Superior temporal gyrus (tissue), 1 donor: ENCODE data around the gene TTBK1.
"Not testable (repeated sequence)": the region's sequence is repeated elsewhere in the genome, so short reads cannot be mapped to it uniquely, and the experiment has no call there.

ENCODE experiments used
- DNase-seq: peaks from one replicate; pipeline ENCODE4 v3.0.0-alpha.2; 2016; ENCODE audit errors: extremely low spot score

The TTBK1 gene

DNA sequence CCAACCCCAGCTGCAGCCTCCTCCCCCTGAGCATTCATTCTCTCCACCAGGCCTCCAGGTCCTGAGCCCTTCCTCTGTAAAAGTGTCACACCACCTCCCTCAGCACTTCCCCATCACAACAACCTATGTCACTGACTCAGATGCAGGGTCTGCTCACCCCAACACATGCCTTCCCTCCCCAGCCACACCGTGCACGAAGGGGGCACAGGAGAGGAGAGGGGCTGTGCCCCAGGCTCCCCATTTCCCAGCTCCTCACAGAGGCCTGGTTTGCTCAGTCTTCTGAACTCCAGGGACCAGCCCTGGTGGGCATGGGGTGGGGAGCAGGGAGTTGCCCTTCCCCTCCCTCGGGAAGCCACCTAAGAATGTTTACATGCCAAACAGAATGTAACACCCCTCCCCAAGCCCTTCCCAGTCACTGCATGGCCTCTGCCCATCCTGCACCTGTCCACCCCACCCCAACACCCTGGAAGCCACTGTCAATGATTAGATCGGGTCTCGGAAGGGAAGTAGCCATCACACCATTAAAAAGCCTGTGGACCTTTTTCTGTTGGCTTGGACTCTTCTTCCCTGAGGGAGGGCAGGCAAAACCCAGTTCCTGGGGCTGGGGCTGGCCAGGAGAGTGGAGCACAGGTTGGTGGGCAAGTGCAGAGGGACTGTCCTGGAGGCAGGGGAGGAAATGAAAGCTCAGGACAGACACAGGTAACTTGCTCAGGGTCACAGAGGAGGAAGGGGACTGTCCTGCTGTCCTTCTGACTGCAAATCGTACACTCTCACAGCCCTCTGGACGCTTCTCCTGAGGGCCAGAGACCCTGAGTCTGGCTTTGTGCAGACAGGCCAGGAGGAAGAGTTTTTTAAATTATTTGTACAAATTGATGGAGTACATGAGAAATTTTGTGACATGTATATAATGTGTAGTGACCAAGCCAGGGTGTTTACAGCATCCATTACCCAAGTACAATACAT is 44.7 kb downstream of the TTBK1 start:
- no peak for DNase-seq

DNA sequence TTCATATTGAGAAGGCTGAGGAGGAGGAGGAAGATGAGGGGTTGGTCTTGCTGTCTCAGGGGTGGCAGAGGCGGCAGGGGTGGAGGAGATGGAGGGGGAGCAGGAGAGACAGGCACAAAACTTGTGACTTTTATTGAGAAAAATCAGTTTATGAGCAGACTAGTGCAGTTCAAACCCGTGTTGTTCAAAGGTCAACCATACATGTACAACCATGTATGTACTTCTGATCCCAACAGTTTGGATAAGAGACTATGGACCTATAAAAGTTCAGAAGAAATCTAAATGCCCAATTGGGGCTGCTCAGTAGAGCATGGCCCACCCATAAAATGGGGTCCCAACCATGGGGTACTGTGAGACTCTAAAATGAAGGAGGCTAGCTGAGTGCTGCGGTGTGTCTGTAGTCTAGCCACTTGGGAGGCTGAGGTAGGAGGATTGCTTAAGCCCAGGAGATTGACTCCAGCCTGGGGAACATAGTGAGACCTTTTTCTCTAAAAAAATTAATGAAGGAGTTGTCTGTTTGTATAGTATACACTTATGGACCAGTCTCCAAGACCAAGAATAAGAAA is 47.1 kb downstream of the TTBK1 start:
- DNase-seq: no peak

DNA sequence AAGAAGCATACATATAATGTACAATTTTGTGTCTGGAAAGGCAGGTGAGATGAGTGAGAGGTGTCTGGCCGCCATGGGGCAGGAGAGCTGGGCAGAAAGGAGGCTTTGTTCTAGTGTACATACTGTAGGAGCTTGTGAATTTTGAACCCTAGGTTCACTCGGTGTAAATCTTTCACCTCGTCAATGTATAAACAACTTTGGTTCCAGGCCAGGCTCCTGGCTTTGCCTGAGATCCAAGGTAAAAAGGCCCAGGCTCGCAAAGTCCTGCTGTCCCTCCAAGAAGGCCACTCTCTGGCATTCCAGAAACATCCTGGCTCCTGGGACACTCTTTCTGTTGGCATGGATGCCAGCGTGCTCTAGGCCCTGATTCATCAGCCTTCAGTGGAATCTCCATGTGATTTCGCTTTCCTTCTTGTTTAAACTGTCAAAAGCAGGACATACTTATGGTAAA is 47.6 kb downstream of the TTBK1 start:
- no peak for DNase-seq

DNA sequence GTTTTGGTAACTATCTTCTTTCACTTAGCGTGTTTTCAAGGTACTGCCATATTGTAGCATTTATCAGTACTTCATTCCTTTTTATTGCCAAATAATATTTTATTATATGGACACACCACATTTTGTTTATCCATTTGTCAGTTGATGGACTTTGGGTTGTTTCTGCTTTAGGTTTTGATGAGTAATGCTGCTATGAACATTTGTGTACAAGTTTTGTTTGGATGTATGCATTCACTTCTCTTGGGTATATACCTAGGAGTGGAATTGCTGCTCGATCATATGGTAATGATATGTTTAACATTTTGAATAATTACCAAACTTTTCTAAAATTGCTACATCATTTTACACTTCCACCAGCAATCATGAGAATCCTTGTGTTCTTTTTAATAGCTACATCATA is 48.4 kb downstream of the TTBK1 start:
- no peak for DNase-seq

DNA sequence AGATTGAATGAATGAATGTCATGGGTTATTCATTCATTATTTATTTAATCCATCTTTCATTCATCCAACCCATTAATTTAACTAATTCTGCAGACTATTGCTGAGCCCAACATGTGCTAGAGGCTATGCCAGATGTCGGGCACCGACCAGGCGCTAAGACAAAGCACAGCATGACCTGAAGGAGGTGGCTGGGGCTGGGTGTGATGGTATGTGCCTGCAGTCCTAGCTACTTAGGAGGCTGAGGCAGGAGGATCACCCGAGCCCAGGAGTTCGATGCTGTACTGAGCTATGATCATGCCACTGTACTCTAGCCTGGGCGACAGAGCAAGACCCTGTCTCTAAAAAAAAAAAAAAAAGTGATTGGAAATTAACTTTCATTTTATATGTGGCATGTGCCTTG is 49.1 kb downstream of the TTBK1 start:
- no peak for DNase-seq

DNA sequence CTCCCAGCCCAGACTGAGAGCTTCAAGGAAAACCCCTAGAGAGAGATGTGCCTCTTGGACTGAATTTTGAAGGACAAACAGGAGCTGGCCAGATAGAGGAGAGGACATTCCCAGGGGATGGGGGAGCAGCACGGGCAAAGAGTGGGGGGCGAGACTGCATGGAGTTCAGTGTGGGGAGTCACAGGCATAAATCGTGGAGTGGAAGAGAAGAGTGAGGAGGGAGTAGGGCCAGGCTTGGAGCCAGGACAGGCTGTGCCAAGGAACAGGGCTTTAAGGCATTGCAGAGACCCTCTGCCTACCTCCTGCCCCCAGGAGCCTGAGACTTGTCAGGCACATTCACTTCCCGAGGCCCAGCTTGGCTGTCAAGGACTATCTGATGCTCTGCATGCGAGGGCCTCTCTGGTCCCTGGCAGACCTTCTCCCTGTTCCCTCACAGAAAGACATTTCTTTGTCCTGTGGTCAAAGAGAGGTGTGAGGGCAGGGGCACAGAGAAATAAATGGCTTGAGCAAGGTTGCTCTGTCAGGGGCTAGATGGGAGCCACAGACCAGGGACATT is 49.6 kb downstream of the TTBK1 start:
- DNase-seq: no peak

DNA sequence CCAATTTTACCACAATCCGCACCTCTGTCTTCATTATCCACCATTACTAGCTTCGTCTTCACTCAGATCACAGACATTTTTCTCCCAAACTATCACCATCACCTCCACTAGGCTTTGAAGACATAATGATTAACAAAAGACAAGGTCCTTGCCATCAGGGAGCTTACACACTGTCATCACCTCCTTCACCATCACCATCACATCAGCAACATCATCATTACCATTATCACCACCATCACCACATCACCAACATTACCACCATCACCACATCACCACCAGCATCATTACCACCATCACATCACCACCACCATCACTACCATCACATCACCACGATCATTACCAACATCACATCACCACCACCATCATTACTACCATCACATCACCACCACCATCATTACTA is 50.4 kb downstream of the TTBK1 start:
- DNase-seq: no peak

DNA sequence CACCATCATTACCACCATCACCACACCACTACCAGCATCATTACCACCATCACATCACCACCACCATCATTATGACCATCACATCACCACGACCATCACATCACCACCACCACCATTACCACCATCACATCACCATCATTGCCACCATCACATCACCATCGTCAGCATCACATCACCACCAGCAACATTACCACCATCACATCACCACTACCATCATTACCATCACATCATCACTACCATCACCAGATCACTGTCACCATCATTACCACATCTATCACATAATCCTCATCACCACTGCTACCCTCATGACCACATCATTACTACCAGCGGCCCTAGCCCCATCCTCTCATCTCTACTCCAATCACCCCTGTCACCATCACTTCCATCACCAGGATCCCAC is 51.3 kb downstream of the TTBK1 start:
- no peak for DNase-seq

DNA sequence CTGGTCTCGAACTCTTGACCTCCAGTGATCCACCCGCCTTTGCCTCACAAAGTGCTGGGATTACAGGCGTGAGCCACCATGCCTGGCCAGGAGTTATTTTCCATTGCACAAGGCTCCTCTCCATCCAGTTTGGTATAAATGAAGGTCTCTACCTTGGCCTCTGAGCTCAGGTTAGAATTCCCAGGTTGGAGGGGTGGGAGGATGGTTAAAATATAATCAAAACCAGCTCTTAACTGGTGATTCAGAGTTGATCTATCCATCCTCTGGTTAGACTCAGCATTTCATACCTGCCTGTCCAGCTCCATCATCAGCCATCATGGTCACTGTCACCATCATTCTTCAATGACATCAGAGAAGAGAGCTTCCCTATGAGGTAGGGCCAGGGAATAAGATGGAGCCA is 52.2 kb downstream of the TTBK1 start:
- no peak for DNase-seq

DNA sequence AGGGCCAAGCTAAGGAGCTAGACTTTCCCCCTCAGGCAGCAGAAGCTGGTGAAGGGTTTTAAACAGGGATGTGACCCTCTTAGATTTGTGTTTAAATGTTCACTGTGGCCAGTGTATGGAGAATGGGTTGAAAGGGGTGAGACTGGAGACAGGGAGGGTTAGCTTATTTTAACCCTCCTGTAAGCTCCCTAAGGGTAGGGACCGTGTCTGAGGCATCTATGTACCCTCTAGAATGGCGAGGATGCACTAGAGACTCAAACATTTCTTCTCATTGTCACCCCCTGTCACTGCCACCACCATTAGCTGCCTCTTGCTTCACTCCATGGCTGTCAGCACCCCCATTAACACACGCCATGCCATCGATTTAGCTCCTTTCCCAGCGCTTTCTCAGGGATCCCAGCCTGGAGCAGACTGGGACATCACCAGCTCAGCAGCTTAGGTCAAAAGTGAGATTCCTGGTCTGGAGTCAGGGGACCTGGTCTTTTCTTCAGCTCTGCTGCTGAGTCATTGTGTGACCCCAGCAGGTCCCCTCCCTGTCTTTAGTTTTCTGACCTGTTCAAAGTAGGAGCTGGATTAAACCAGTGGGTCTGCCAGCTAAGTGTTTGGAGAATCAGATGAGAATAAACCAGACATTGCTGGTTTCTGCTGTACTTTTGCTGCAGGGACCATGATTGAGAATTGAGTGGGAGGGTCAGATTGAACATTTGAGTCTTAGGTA is 53.7 kb downstream of the TTBK1 start:
- no peak for DNase-seq

DNA sequence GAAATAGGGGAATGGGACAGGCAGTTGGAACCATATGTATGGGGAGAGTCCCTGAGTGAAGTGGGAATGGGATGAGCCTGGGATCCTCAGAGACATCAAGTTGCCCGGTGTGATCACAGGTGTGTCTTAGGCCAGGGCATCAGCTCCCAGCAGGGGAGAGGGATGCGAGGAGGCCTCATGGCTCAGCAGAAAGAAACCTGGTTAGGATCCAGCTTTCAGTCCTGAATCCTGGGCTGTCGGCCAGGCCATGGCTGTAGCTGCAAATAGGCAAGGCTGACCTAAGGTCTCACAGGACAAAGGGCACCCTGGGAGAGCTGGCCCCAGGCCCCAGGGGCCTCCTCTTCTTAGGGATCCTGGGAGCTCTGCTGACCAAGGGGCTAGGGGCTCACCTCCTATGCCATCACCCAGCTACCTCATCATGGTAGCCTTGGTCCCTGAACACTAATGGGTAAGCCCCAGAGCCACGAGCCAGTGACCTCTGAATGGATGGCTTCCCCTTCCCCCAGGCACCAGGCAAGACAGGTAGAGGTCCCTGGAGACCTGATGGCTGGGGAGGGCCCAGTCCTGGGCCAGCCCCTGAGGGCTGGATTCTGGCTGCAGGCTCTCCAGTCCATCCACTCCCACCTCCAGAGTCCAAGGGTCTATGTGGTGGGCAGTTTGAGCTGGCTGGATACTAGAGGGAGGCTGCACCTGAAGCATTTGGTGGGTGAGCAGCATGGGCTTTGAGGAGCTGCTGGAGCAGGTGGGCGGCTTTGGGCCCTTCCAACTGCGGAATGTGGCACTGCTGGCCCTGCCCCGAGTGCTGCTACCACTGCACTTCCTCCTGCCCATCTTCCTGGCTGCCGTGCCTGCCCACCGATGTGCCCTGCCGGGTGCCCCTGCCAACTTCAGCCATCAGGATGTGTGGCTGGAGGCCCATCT is 54.6 kb downstream of the TTBK1 start, which contains the start of gene SLC22A7:
Gene SLC22A7, plus strand, starts transcription at position 617 of the 921 bp plus-strand sequence. Its CDS starts 99 bp downstream, at position 716.
- no peak for DNase-seq

DNA sequence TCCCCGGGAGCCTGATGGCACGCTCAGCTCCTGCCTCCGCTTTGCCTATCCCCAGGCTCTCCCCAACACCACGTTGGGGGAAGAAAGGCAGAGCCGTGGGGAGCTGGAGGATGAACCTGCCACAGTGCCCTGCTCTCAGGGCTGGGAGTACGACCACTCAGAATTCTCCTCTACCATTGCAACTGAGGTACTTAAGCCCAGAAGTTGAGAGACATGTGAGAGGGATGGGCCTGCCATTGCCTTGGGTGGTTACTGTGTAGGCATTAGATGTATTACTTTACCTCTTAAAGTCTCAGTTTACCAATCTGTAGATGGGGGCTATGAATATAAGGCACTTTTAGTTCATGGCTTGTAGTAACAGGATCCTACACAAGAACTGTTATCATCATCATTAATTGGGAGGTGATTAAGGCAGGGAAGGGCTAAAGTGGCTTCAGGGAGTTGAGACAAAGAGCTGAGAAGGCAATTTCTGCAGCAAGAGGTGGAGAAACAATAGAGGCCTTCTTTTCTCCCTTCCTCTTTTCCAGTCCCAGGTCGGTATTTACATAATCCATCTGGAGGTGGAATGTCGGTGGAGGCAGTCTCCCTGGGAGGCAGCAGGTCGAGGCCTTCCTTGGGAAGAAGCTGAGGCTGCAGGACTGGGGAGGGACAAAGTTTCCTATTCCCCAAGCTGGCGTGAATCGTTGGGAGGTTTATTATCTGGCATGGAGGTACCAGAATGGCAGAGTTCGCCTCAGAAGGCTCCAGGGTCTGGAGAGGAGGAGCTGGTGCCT is 55.5 kb downstream of the TTBK1 start:
- DNase-seq: no peak

DNA sequence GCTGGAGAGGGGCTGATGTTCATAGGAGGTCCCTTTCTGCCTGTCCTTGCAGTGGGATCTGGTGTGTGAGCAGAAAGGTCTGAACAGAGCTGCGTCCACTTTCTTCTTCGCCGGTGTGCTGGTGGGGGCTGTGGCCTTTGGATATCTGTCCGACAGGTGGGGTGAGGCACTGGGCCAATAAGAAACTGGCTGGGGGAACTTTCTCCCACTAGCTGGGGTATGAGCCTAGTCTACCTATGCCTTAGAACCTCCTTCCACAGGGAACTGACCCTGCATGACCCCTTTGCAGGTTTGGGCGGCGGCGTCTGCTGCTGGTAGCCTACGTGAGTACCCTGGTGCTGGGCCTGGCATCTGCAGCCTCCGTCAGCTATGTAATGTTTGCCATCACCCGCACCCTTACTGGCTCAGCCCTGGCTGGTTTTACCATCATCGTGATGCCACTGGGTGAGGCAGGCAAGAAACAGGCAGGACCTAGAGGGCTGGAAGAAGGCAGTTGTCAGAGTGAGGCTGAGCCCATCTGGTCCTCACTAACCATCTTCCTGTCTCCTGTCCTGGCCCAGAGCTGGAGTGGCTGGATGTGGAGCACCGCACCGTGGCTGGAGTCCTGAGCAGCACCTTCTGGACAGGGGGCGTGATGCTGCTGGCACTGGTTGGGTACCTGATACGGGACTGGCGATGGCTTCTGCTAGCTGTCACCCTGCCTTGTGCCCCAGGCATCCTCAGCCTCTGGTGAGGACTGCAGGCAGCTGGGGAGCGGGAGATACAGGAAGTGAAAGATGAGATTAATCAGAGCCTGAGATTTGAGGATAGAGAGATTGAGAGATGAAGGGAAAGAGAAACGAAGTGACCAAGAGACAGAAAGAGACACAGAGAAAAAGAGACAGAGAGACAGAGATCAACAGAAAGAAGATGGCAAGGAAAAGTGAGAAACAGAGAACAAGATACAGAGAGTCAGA is 56.3 kb downstream of the TTBK1 start:
- no peak for DNase-seq

DNA sequence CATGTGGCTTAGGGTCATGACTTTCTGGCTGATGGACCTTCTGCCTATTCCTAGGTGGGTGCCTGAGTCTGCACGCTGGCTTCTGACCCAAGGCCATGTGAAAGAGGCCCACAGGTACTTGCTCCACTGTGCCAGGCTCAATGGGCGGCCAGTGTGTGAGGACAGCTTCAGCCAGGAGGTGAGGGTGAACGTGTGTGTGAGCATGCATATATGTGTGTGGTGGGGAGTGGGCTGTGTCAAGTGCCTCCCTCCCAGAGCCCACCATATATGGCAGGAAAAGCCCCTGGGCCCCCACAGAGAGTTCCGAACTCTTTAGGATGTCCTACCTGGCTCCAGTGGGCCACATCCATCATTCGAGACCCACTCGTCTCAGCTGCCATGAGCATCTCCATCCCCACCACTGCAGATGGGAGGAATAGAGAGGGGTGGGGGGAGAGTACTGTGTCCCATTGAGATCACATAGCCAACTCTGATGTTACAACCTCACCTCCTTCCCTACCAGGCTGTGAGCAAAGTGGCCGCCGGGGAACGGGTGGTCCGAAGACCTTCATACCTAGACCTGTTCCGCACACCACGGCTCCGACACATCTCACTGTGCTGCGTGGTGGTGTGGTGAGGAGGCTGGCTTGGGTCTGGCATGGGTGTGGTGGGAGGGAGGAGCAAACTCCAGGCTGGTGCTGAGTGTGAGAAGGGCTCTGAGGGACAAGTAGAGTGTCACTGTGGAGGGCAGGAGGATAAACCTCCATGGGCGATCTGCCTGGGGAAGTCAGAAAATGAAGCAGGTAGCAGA is 58.0 kb downstream of the TTBK1 start:
- DNase-seq: no peak

DNA sequence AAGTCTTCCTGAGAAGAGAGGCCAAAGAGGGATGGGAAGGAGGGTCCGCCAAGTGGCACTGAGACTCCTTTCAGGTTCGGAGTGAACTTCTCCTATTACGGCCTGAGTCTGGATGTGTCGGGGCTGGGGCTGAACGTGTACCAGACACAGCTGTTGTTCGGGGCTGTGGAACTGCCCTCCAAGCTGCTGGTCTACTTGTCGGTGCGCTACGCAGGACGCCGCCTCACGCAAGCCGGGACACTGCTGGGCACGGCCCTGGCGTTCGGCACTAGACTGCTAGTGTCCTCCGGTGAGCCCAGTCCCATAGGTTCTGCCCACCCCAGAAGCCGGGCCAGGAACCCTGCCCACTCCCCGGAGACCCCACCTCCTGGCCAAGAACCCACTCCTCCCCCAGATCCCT is 58.8 kb downstream of the TTBK1 start:
- no peak for DNase-seq

DNA sequence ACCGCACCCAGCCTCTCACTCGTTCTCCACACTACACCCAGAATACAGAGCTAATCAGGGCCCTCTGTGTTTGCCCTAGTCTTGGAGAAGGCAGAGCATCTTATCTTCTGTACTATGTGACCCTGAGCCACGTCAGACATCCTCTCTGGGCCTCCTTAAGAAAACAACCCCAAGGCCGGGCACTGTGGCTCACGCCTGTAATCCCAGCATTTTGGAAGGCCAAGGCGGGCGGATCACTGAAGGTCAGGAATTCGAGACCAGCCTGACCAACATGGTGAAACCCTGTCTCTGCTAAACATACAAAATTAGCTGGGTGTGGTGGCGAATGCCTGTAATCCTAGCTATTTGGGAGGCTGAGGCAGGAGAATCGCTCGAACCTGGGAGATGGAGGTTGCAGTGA is 59.7 kb downstream of the TTBK1 start:
- not testable (repeated sequence) for DNase-seq

DNA sequence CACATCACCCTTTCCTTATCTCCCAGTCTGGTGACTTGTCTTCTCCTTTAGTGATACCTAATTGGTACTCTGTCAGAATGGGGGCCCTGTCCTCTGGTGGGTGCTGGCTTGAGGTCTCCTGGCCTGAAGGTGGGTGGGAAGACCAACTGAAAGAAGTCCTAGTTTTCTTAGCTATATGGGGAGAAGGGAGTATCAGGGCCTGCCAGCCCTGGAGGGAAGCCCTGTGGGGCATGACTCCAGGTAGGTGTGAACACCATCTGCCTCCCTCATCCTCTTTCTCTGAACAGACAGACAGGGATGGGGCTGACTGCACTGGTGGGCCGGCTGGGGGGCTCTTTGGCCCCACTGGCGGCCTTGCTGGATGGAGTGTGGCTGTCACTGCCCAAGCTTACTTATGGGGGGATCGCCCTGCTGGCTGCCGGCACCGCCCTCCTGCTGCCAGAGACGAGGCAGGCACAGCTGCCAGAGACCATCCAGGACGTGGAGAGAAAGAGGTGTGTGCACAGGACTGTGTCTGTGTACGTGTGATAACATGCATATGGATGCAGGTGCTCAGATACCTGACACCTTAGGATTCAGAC is 60.6 kb downstream of the TTBK1 start:
- DNase-seq: no peak

DNA sequence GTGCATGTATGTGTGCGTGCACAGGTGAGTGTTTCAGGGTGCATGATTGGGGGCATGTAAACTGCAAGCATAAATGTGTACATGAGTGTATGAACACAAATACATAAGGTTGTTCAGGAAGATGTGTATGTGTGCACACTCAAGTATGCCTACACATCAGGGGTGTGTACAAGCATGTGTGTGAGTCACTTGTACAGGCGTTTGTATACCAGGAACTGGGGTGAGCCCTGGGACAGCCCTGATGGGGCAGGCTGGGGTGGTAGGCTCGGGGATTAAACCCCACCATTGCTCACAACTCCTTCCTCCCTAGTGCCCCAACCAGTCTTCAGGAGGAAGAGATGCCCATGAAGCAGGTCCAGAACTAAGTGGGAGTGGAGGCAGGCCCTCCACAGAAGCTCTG is 61.1 kb downstream of the TTBK1 start:
- no peak for DNase-seq
